NB4 (cell line): ENCODE results near the gene BSG.
"Not testable (repeated sequence)": the region's sequence is repeated elsewhere in the genome, so short reads cannot be mapped to it uniquely, and the experiment has no call there.

ENCODE experiments used
- DNase-seq: peaks from one replicate; pipeline ENCODE4 v3.0.0; 2010; ENCODE audit warnings: low read depth
- H3K4me3 ChIP-seq: one replicate; pipeline ENCODE4 v1.5.1; 2011; ENCODE audit warnings: mild to moderate bottlenecking, low read depth, low read length, moderate library complexity
- CTCF ChIP-seq: IDR thresholded peaks from one replicate; pipeline ENCODE4 v1.5.1; 2012; ENCODE audit warnings: low read depth, low read length
- MAX ChIP-seq: IDR thresholded peaks from 2 replicates; pipeline ENCODE4 v1.6.1; 2011; ENCODE audit warnings: low read depth, low read length
- MYC ChIP-seq: IDR thresholded peaks from 2 replicates; pipeline ENCODE4 v1.6.1; 2011; ENCODE audit warnings: low read depth, low read length
- POLR2A ChIP-seq: IDR thresholded peaks from 2 replicates; pipeline ENCODE4 v1.6.1; 2011; ENCODE audit warnings: mild to moderate bottlenecking; ENCODE audit not compliant: insufficient read length; ENCODE audit errors: extremely low read depth

Gene BSG

GRCh38 chr19:584240-585001 is 12.0 kb downstream of the BSG start:
- H3K4me3 ChIP-seq: no peak overlapping the region
- no peak for TF ChIP-seq MYC
- TF ChIP-seq MAX: no peak
- peak; percentile 73 for TF ChIP-seq CTCF
- TF ChIP-seq POLR2A: no peak
- DNase-seq: peak; percentile 64

- not testable (repeated sequence) for H3K4me3 ChIP-seq, DNase-seq
These were observed 12.8 kb downstream of the BSG start for GRCh38 chr19:585146-585545.

GRCh38 chr19:585551-586110 is 13.2 kb downstream of the BSG start:
- TF ChIP-seq MAX: no peak
- no peak for TF ChIP-seq POLR2A
- no peak for TF ChIP-seq CTCF
- no peak for TF ChIP-seq MYC
- H3K4me3 ChIP-seq: no peak overlapping the region
- DNase-seq: peak; percentile 36

- TF ChIP-seq MYC (peak; percentile 41; the same call in 1 of the 2 replicates), MAX (no peak; the same call in 1 of the 2 replicates), POLR2A (no peak), CTCF (peak; percentile 45)
- no peak overlapping the region for H3K4me3 ChIP-seq
- peak; percentile 77 for DNase-seq
These were observed 15.8 kb downstream of the BSG start for GRCh38 chr19:588093-588740.

- DNase-seq: no peak
These were observed 16.6 kb downstream of the BSG start for GRCh38 chr19:588741-589692.

GRCh38 chr19:589693-590395 is 17.4 kb downstream of the BSG start, which contains the start of gene HCN2:
HCN2 (plus strand) TSS chr19:589881; CDS start chr19:589946, 65 bp downstream.
- TF ChIP-seq MAX (no peak), MYC (no peak), POLR2A (no peak), CTCF (no peak)
- no peak for DNase-seq
- H3K4me3 ChIP-seq: no peak within 1 kb of the TSS

More at GRCh38 chr19:588741-589692, 16.6 kb downstream of the BSG start:
- H3K4me3 ChIP-seq: no peak overlapping the region
- no peak for TF ChIP-seq POLR2A
- TF ChIP-seq MYC: no peak
